Liver (tissue), 9 donors: ENCODE results near the gene OCEL1. TPM values are rescaled to one million over a fixed set of nuclear protein-coding genes. Genes with fewer than 3 reads are reported as not detected.

Experiments used
- DNase-seq: peaks from one replicate; pipeline ENCODE4 v3.0.0-alpha.2; 2017; ENCODE audit warnings: low spot score
- H3K27ac ChIP-seq, 2 donors: one replicate each; pipeline ENCODE4 v1.7.0; 2013; ENCODE audit warnings: inconsistent platforms in 2 of 2, low read length in 2 of 2, control low read depth in 1 of 2, low read depth in 1 of 2, mild to moderate bottlenecking in 1 of 2
- H3K27me3 ChIP-seq, 4 donors: one replicate each; pipeline versions ENCODE4 v1.6.1 to v1.7.0; 2013; ENCODE audit warnings: low read length in 3 of 4, inconsistent platforms in 1 of 4, mild to moderate bottlenecking in 1 of 4, moderate library complexity in 1 of 4; ENCODE audit not compliant: control insufficient read depth in 4 of 4, insufficient read depth in 4 of 4
- H3K36me3 ChIP-seq, 4 donors: one replicate each; pipeline versions ENCODE4 v1.6.1 to v1.7.0; 2013; ENCODE audit warnings: low read length in 3 of 4, mild to moderate bottlenecking in 3 of 4, low read depth in 1 of 4, moderate library complexity in 1 of 4; ENCODE audit not compliant: control insufficient read depth in 4 of 4, insufficient read depth in 3 of 4
- H3K4me1 ChIP-seq, 4 donors: one replicate each; pipeline versions ENCODE4 v1.6.1 to v1.7.0; 2013; ENCODE audit warnings: low read length in 3 of 4, mild to moderate bottlenecking in 3 of 4, moderate library complexity in 1 of 4; ENCODE audit not compliant: control insufficient read depth in 4 of 4, insufficient read depth in 4 of 4
- H3K4me3 ChIP-seq, 3 donors: one replicate each; pipeline versions ENCODE4 v1.6.1 to v1.7.0; 2013; ENCODE audit warnings: low read length in 3 of 3, control low read depth in 1 of 3, low read depth in 1 of 3, mild to moderate bottlenecking in 1 of 3
- H3K9ac ChIP-seq, 2 donors: one replicate each; pipeline ENCODE4 v1.7.0; 2013; ENCODE audit warnings: low read length in 2 of 2, mild to moderate bottlenecking in 2 of 2, moderate library complexity in 2 of 2, control low read depth in 1 of 2, low read depth in 1 of 2
- H3K9me3 ChIP-seq, 4 donors: one replicate each; pipeline versions ENCODE4 v1.6.1 to v1.7.0; 2013; ENCODE audit warnings: low read length in 3 of 4; ENCODE audit not compliant: control insufficient read depth in 4 of 4
- EGR1 ChIP-seq, 2 donors: IDR thresholded peaks; 2 replicates each; pipeline ENCODE4 v1.6.1; 2016 to 2018; ENCODE audit warnings: antibody characterized with exemption in 2 of 2, low read depth in 2 of 2
- FOXA1 ChIP-seq: IDR thresholded peaks from 2 replicates; pipeline ENCODE4 v1.6.1; 2016; ENCODE audit warnings: antibody characterized with exemption
- FOXA2 ChIP-seq: IDR thresholded peaks from 2 replicates; pipeline ENCODE4 v1.6.1; 2016; ENCODE audit warnings: antibody characterized with exemption
- GABPA ChIP-seq, 2 donors: IDR thresholded peaks in 1 of 2; conservative IDR thresholded peaks in 1 of 2; 2 replicates each; pipeline ENCODE4 v1.6.1; 2016; ENCODE audit warnings: antibody characterized with exemption in 2 of 2, mild to moderate bottlenecking in 1 of 2, moderate library complexity in 1 of 2
- HNF4A ChIP-seq, 2 donors: conservative IDR thresholded peaks; 2 replicates each; pipeline ENCODE4 v1.6.1; 2016; ENCODE audit warnings: antibody characterized with exemption in 2 of 2, mild to moderate bottlenecking in 2 of 2
- HNF4G ChIP-seq: IDR thresholded peaks from 2 replicates; pipeline ENCODE4 v1.6.1; 2016; ENCODE audit warnings: antibody characterized with exemption
- JUND ChIP-seq, 2 donors: IDR thresholded peaks; 2 replicates each; pipeline ENCODE4 v1.6.1; 2016; ENCODE audit warnings: antibody characterized with exemption in 2 of 2
- NR2F2 ChIP-seq: IDR thresholded peaks from 2 replicates; pipeline ENCODE4 v1.6.1; 2016; ENCODE audit warnings: antibody characterized with exemption
- RAD21 ChIP-seq, 2 donors: IDR thresholded peaks; 2 replicates each; pipeline ENCODE4 v1.6.1; 2016; ENCODE audit warnings: antibody characterized with exemption in 2 of 2, mild to moderate bottlenecking in 2 of 2
- RXRA ChIP-seq, 2 donors: IDR thresholded peaks; 2 replicates each; pipeline ENCODE4 v1.6.1; 2017 to 2018; ENCODE audit warnings: antibody characterized with exemption in 2 of 2, mild to moderate bottlenecking in 1 of 2
- SP1 ChIP-seq: IDR thresholded peaks from 2 replicates; pipeline ENCODE4 v1.6.1; 2018; ENCODE audit warnings: antibody characterized with exemption, mild to moderate bottlenecking
- TAF1 ChIP-seq: conservative IDR thresholded peaks from 2 replicates; pipeline ENCODE4 v1.6.1; 2016; ENCODE audit warnings: antibody characterized with exemption, mild to moderate bottlenecking
- YY1 ChIP-seq: IDR thresholded peaks from 2 replicates; pipeline ENCODE4 v1.6.1; 2016; ENCODE audit warnings: antibody characterized with exemption, mild to moderate bottlenecking
- WGBS: extraction: QIAGEN DNeasy Blood & Tissue Kit; methylation state at CpG from one replicate; pipeline ENCODE4 v1.1.7; 2013; 5-methylcytosine and 5-hydroxymethylcytosine counted together
- polyA plus RNA-seq, 2 donors: library from polyadenylated mRNA; stranded (reverse) in 1 of 2; unstranded in 1 of 2; fragments of 200-250 nt in 1 of 2; fragments of >200 nt in 1 of 2; fragmentation: Nextera tagmentation in 1 of 2; extraction: Ambion mirVana in 1 of 2; gene quantifications; one replicate each; pipeline versions ENCODE4 v1.2.1 to v1.2.3, GENCODE V29; 2013 to 2015
- total RNA-seq, 2 donors: library from RNA; depleted of rRNA; stranded (reverse); fragments of >200 nt; gene quantifications; one replicate each; pipeline ENCODE4 v1.2.3, GENCODE V29; 2014
- TF ChIP-seq, protein P1 (sequence below): fragments of 150-350 bp; IDR thresholded peaks from 2 replicates; pipeline ENCODE4 v1.5.1; 2017; ENCODE audit warnings: improper control_type of control experiment, low read depth, low read length; ENCODE audit not compliant: missing input control
- TF ChIP-seq, protein P2 (sequence below): IDR thresholded peaks from 2 replicates; pipeline ENCODE4 v1.6.1; 2016; ENCODE audit warnings: antibody characterized with exemption
- TF ChIP-seq, protein P3 (sequence below): IDR thresholded peaks from 2 replicates; pipeline ENCODE4 v1.6.1; 2016; ENCODE audit warnings: antibody characterized with exemption, mild to moderate bottlenecking
- TF ChIP-seq, protein P4 (sequence below): IDR thresholded peaks from 2 replicates; pipeline ENCODE4 v1.6.1; 2016; ENCODE audit warnings: antibody characterized with exemption
- TF ChIP-seq, protein P5 (sequence below): IDR thresholded peaks from 2 replicates; pipeline ENCODE4 v1.6.1; 2016; ENCODE audit warnings: antibody characterized with exemption
- donor health status: healthy.
- donor health status: healthy.
- donor health status: healthy.
- donor health status: healthy.
- donor health status: healthy.

Gene OCEL1
- total and polyA plus RNA-seq, 4 donors, result 4.9 to 32.5 (median 20.8) TPM

DNA sequence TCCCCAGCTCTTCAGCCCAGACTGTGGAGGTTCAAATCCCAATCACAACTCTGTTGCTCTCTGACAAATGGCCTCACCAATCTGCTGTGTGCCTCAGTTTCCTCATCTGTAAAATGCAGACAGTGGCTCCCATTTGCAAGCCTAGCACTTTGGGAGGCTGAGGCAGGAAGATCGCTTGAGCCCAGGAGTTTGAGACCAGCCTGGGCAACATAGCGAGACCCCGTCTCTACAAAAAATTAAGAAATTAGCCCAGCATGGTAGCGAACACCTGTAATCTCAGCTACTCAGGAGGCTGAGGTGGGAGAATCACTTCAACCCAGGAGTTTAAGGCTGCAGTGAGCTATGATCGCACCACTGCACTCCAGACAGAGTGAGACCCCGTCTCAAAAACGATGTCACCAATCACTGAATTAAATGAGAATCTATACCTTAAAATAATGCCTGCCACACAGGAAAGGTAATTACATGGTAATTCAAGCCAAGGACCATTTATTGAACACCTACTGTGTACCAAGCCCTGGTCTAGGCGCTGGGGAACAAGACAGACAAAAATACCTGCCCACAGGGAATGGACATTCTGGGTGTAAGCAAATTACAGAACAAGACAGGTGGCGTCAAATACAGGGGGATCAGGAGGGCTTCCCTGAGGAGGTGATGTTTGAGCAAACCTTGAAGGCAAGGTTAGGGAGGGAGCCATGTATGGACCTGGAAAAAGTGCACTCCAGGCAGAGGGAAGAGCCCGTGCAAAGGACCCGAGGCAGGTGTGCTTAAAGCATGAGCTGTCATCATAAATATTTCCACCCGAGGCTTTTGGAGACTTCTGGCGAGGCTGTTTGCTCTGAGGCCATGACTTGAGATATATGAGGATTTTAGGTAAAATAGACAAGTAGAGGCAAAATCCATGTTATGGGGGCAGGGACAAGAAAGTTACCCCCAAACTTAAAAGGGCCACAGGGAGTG is 12.0 kb downstream of the OCEL1 start (continued):
- TF ChIP-seq, protein P1, sequence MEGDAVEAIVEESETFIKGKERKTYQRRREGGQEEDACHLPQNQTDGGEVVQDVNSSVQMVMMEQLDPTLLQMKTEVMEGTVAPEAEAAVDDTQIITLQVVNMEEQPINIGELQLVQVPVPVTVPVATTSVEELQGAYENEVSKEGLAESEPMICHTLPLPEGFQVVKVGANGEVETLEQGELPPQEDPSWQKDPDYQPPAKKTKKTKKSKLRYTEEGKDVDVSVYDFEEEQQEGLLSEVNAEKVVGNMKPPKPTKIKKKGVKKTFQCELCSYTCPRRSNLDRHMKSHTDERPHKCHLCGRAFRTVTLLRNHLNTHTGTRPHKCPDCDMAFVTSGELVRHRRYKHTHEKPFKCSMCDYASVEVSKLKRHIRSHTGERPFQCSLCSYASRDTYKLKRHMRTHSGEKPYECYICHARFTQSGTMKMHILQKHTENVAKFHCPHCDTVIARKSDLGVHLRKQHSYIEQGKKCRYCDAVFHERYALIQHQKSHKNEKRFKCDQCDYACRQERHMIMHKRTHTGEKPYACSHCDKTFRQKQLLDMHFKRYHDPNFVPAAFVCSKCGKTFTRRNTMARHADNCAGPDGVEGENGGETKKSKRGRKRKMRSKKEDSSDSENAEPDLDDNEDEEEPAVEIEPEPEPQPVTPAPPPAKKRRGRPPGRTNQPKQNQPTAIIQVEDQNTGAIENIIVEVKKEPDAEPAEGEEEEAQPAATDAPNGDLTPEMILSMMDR, result no peak
- TF ChIP-seq FOXA1 (no peak), HNF4A (conservative IDR thresholded peaks at IDR 0.05) (no peak)

DNA sequence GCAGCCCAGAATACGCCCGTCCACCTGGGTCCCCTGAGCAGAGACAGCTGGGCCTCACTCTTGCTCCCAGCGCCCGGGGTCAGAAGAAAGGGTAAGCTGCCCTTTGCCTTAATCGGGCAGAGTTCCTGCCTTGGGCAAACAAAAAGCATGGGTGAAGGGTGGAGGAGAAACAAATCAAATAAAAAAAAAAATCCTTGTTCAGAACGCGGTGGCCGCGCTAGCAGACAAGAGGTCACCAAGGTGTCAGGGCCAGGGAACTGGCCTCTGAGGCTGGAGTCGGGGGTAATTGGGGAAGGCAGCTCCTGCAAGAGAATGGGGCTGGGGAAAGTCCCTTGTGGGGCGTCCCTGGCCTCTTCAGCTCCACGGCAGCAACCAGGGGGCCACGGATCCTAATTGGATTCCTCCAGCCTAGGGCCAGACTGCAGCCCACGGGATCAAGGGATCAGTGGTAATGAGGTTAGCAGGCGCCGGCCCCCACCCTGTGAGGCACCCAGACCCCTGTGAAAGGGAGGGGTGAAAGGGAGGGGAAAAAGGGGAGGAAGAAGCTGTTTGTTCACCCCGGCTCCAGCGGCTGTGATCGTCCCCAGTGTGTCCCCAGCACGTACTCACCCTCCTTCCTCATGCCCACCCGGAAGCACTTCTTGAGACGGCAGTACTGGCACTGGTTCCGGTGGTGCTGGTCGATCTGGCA is 14.2 kb downstream of the OCEL1 start:
- H3K36me3 ChIP-seq, result peaks cover 2 to 5% (median 4%) of the 10 kb centered on the region in 4 donors
- H3K27ac ChIP-seq, result peak overlapping the region in 1 of 2 donors; percentile 27
- H3K9me3 ChIP-seq, result no peaks in the 10 kb centered on the region
- TF ChIP-seq RXRA (IDR thresholded peaks at IDR 0.05) (peak; percentile 90 to 91), YY1 (no peak), SP1 (peak; percentile 66), GABPA (IDR thresholded peaks at IDR 0.05 in 1 of 2, conservative IDR thresholded peaks at IDR 0.05 in 1 of 2) (no peak), JUND (IDR thresholded peaks at IDR 0.05) (peak in 1 of 2 donors; percentile 36), FOXA2 (no peak), NR2F2 (peak; percentile 44), RAD21 (IDR thresholded peaks at IDR 0.05) (no peak), EGR1 (IDR thresholded peaks at IDR 0.05; ENCODE audit: low read depth in 2 of 2) (no peak), HNF4A (conservative IDR thresholded peaks at IDR 0.05) (peak; percentile 89 to 94), HNF4G (peak; percentile 45), TAF1 (no peak), FOXA1 (no peak)
- TF ChIP-seq, protein P2, sequence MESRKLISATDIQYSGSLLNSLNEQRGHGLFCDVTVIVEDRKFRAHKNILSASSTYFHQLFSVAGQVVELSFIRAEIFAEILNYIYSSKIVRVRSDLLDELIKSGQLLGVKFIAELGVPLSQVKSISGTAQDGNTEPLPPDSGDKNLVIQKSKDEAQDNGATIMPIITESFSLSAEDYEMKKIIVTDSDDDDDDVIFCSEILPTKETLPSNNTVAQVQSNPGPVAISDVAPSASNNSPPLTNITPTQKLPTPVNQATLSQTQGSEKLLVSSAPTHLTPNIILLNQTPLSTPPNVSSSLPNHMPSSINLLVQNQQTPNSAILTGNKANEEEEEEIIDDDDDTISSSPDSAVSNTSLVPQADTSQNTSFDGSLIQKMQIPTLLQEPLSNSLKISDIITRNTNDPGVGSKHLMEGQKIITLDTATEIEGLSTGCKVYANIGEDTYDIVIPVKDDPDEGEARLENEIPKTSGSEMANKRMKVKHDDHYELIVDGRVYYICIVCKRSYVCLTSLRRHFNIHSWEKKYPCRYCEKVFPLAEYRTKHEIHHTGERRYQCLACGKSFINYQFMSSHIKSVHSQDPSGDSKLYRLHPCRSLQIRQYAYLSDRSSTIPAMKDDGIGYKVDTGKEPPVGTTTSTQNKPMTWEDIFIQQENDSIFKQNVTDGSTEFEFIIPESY, result no peak
- TF ChIP-seq, protein P3, sequence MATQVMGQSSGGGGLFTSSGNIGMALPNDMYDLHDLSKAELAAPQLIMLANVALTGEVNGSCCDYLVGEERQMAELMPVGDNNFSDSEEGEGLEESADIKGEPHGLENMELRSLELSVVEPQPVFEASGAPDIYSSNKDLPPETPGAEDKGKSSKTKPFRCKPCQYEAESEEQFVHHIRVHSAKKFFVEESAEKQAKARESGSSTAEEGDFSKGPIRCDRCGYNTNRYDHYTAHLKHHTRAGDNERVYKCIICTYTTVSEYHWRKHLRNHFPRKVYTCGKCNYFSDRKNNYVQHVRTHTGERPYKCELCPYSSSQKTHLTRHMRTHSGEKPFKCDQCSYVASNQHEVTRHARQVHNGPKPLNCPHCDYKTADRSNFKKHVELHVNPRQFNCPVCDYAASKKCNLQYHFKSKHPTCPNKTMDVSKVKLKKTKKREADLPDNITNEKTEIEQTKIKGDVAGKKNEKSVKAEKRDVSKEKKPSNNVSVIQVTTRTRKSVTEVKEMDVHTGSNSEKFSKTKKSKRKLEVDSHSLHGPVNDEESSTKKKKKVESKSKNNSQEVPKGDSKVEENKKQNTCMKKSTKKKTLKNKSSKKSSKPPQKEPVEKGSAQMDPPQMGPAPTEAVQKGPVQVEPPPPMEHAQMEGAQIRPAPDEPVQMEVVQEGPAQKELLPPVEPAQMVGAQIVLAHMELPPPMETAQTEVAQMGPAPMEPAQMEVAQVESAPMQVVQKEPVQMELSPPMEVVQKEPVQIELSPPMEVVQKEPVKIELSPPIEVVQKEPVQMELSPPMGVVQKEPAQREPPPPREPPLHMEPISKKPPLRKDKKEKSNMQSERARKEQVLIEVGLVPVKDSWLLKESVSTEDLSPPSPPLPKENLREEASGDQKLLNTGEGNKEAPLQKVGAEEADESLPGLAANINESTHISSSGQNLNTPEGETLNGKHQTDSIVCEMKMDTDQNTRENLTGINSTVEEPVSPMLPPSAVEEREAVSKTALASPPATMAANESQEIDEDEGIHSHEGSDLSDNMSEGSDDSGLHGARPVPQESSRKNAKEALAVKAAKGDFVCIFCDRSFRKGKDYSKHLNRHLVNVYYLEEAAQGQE, result no peak
- TF ChIP-seq, protein P4, sequence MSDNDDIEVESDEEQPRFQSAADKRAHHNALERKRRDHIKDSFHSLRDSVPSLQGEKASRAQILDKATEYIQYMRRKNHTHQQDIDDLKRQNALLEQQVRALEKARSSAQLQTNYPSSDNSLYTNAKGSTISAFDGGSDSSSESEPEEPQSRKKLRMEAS, result peak; percentile 41
- TF ChIP-seq, protein P5, sequence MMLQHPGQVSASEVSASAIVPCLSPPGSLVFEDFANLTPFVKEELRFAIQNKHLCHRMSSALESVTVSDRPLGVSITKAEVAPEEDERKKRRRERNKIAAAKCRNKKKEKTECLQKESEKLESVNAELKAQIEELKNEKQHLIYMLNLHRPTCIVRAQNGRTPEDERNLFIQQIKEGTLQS, result no peak
- TF ChIP-seq, protein P1, result no peak
- WGBS, result 24% methylated on average over 24 of the region's 24 CpGs
- no peaks in the 10 kb centered on the region for H3K27me3 ChIP-seq
- peaks cover 31 to 75% (median 65%) of the 10 kb centered on the region in 4 donors for H3K4me1 ChIP-seq
- no peak for DNase-seq
- H3K9ac ChIP-seq, result no peak overlapping the region
- peak overlapping the region in 2 of 3 donors; percentile 16 to 19 for H3K4me3 ChIP-seq
